Stomach (tissue), 9 donors: ENCODE measurements around the gene MEGF8. TPM values are rescaled to one million over a fixed set of nuclear protein-coding genes. Genes with fewer than 3 reads are reported as not detected.

ENCODE experiments used
- DNase-seq, 2 donors: peaks; one replicate each; pipeline versions ENCODE4 v3.0.0 to v3.0.0-alpha.2; 2013 to 2019
- H3K27ac ChIP-seq, 5 donors: fragments of 200-600 bp in 4 of 5; sonication (generic) in 4 of 5; one replicate each; pipeline ENCODE4 v1.5.1; 2013 to 2019; ENCODE audit warnings: mild to moderate bottlenecking in 1 of 5, moderate library complexity in 1 of 5
- H3K27me3 ChIP-seq, 3 donors: fragments of 200-600 bp; sonication (generic); one replicate each; pipeline ENCODE4 v1.5.1; 2017 to 2019; ENCODE audit warnings: mixed run types in 1 of 3
- H3K36me3 ChIP-seq, 4 donors: fragments of 200-600 bp; sonication (generic); 1 replicate in 3 of 4; 2 replicates in 1 of 4; pipeline ENCODE4 v1.5.1; 2016 to 2019
- H3K4me1 ChIP-seq, 4 donors: fragments of 200-600 bp; sonication (generic); one replicate each; pipeline ENCODE4 v1.5.1; 2016 to 2019
- H3K4me3 ChIP-seq, 4 donors: fragments of 200-600 bp; sonication (generic) in 3 of 4; one replicate each; pipeline ENCODE4 v1.5.1; 2016 to 2019; ENCODE audit warnings: mild to moderate bottlenecking in 1 of 4
- H3K9me3 ChIP-seq, 4 donors: fragments of 200-600 bp; sonication (generic); one replicate each; pipeline ENCODE4 v1.5.1; 2016 to 2019
- CTCF ChIP-seq, 7 experiments: fragments of 450-650 bp in 4 of 7; fragments of 200-600 bp in 3 of 7; sonication (generic) in 3 of 7; IDR thresholded peaks; one replicate each; pipeline ENCODE4 v1.5.1; 2016 to 2019; ENCODE audit warnings: antibody characterized with exemption in 7 of 7, control low read depth in 2 of 7, mild to moderate bottlenecking in 1 of 7
- EP300 ChIP-seq: sonication (generic); formaldehyde crosslinking; IDR thresholded peaks from one replicate; pipeline ENCODE4 v1.6.1; 2017; ENCODE audit warnings: antibody characterized with exemption
- POLR2A ChIP-seq, 4 donors: fragments of 450-650 bp; IDR thresholded peaks; one replicate each; pipeline ENCODE4 v1.6.1; 2016; ENCODE audit warnings: antibody characterized with exemption in 4 of 4, control low read depth in 2 of 4, mild to moderate bottlenecking in 1 of 4, moderate library complexity in 1 of 4
- POLR2AphosphoS5 ChIP-seq, 3 donors: sonication (generic); formaldehyde crosslinking; IDR thresholded peaks; one replicate each; pipeline ENCODE4 v1.6.1; 2016; ENCODE audit warnings: antibody characterized with exemption in 3 of 3
- WGBS, 5 donors: extraction: QIAGEN DNeasy Blood & Tissue Kit in 3 of 5; methylation state at CpG; one replicate each; pipeline versions ENCODE4 v1.1.5 to v1.1.7; 2013 to 2018; 5-methylcytosine and 5-hydroxymethylcytosine counted together
- intact Hi-C: fragments of 100-400 bp; cut with DNase I; formaldehyde crosslinking; loops from one replicate; pipeline ENCODE4 v1.15.1; 2023; ENCODE audit warnings: low total_unique reads
- polyA plus RNA-seq, 3 donors: library from polyadenylated mRNA; stranded (reverse); fragments of 200-250 nt; gene quantifications; one replicate each; pipeline ENCODE4 v1.2.3, GENCODE V29; 2013
- total RNA-seq, 5 donors: library from RNA; depleted of rRNA; stranded (reverse); fragments of >200 nt; gene quantifications; one replicate each; pipeline versions ENCODE4 v1.1.0 to v1.2.3, GENCODE V29; 2014 to 2016
- donor health status: healthy with polysubstance abuse.
- donor health status: Bipolar disorder and iron deficiency.
- donor health status: healthy.

MEGF8 gene
- total and polyA plus RNA-seq, 8 donors: 2.6 to 46.3 (median 12.3) TPM

GRCh38 chr19:42301646-42302203 lies 23.7 kb upstream of the MEGF8 start, which contains the start of gene PRR19:
PRR19 (plus strand) TSS chr19:42302132; CDS start chr19:42309585, 7,453 bp downstream.
- peak within 1 kb of the TSS; percentile 52 to 78 (median 64) for H3K27ac ChIP-seq

GRCh38 chr19:42303101-42303464 lies 22.4 kb upstream of the MEGF8 start:
- intact Hi-C loops: no loop called here
- Histone ChIP-seq H3K4me1 (peaks cover 10 to 33% (median 20%) of the 10 kb centered on the region in 4 donors), H3K27me3 (no peaks in the 10 kb centered on the region), H3K27ac (peak overlapping the region in 3 of 5 donors; percentile 10 to 78 (median 72)), H3K4me3 (peak overlapping the region; percentile 57 to 75 (median 62)), H3K36me3 (no peaks in the 10 kb centered on the region), H3K9me3 (no peaks in the 10 kb centered on the region)
- no peak for DNase-seq
- 68 to 79% (median 73%) methylated on average over 11 of the region's 11 CpGs for WGBS, 5 donors
- TF ChIP-seq EP300 (no peak), CTCF (IDR thresholded peaks at IDR 0.05) (no peak), POLR2A (IDR thresholded peaks at IDR 0.05) (no peak), POLR2AphosphoS5 (IDR thresholded peaks at IDR 0.05) (no peak)

More at GRCh38 chr19:42301646-42302203, 23.7 kb upstream of the MEGF8 start, which contains the start of gene PRR19:
- H3K27me3 ChIP-seq: no peaks in the 10 kb centered on the region
- 3 to 7% (median 4%) methylated on average over 11 to 21 of the region's 21 CpGs for WGBS, 5 donors
- peak in 1 of 2 donors; percentile 26 for DNase-seq
- H3K9me3 ChIP-seq: no peaks in the 10 kb centered on the region
- no peak for TF ChIP-seq POLR2A (IDR thresholded peaks at IDR 0.05)
- no peak for TF ChIP-seq POLR2AphosphoS5 (IDR thresholded peaks at IDR 0.05)
- TF ChIP-seq CTCF (IDR thresholded peaks at IDR 0.05): no peak
- TF ChIP-seq EP300: no peak
- intact Hi-C loops: no loop called here
- peaks cover 10 to 33% (median 20%) of the 10 kb centered on the region in 4 donors for H3K4me1 ChIP-seq
- H3K36me3 ChIP-seq: peaks cover 0 to 6% (median 0%) of the 10 kb centered on the region in 4 donors
- peak within 1 kb of the TSS; percentile 57 to 75 (median 62) for H3K4me3 ChIP-seq

- Histone ChIP-seq H3K4me3 (no peak overlapping the region), H3K9me3 (no peaks in the 10 kb centered on the region), H3K27ac (no peak overlapping the region), H3K36me3 (no peaks in the 10 kb centered on the region), H3K27me3 (no peaks in the 10 kb centered on the region), H3K4me1 (peaks cover 10 to 30% (median 20%) of the 10 kb centered on the region in 4 donors)
- intact Hi-C loops: no loop called here
- 57 to 79% (median 70%) methylated on average over 8 of the region's 8 CpGs for WGBS, 5 donors
- DNase-seq: no peak
- TF ChIP-seq POLR2AphosphoS5 (IDR thresholded peaks at IDR 0.05): no peak
- no peak for TF ChIP-seq POLR2A (IDR thresholded peaks at IDR 0.05)
- TF ChIP-seq CTCF (IDR thresholded peaks at IDR 0.05): no peak
- TF ChIP-seq EP300: no peak
These were observed 21.6 kb upstream of the MEGF8 start for GRCh38 chr19:42303876-42304275.

- no peak for DNase-seq
These were observed 18.8 kb upstream of the MEGF8 start for GRCh38 chr19:42306646-42307045.

More at GRCh38 chr19:42306646-42307045, 18.8 kb upstream of the MEGF8 start:
- no peak overlapping the region for H3K27ac ChIP-seq
- TF ChIP-seq POLR2AphosphoS5 (IDR thresholded peaks at IDR 0.05): no peak
- TF ChIP-seq POLR2A (IDR thresholded peaks at IDR 0.05): no peak
- no peak for TF ChIP-seq CTCF (IDR thresholded peaks at IDR 0.05)
- TF ChIP-seq EP300: no peak
- H3K27me3 ChIP-seq: peaks cover 0 to 16% (median 0%) of the 10 kb centered on the region in 3 donors
- no peaks in the 10 kb centered on the region for H3K36me3 ChIP-seq
- H3K4me3 ChIP-seq: no peak overlapping the region
- H3K9me3 ChIP-seq: no peaks in the 10 kb centered on the region
- H3K4me1 ChIP-seq: peaks cover 4 to 24% (median 15%) of the 10 kb centered on the region in 4 donors
- intact Hi-C loops: no loop called here
- WGBS, 5 donors: 85 to 90% (median 88%) methylated on average over 22 of the region's 22 CpGs
